Endothelial cell (in vitro differentiated cells): ENCODE data around the gene HSPB7. TPM values are rescaled to one million over a fixed set of nuclear protein-coding genes. Genes with fewer than 3 reads are reported as not detected.
"Not testable (repeated sequence)": the region's sequence is repeated elsewhere in the genome, so short reads cannot be mapped to it uniquely, and the experiment has no call there.

Source experiments
- DNase-seq: peaks from one replicate; pipeline ENCODE4 v3.0.0; 2021; ENCODE audit warnings: low spot score
- H3K27ac Mint-ChIP-seq: one replicate; pipeline ENCODE4 v1.8.0; 2021; ENCODE audit warnings: mixed read lengths, inconsistent platforms; ENCODE audit not compliant: unreplicated experiment
- H3K27me3 Mint-ChIP-seq: one replicate; pipeline ENCODE4 v1.8.0; 2021; ENCODE audit warnings: mild to moderate bottlenecking, moderate library complexity, mixed read lengths, inconsistent platforms; ENCODE audit not compliant: unreplicated experiment
- H3K36me3 Mint-ChIP-seq: one replicate; pipeline ENCODE4 v1.8.0; 2021; ENCODE audit warnings: mild to moderate bottlenecking, low read depth, mixed read lengths, inconsistent platforms; ENCODE audit not compliant: unreplicated experiment
- H3K4me1 Mint-ChIP-seq: one replicate; pipeline ENCODE4 v1.8.0; 2021; ENCODE audit warnings: mild to moderate bottlenecking, mixed read lengths, inconsistent platforms; ENCODE audit not compliant: unreplicated experiment
- H3K4me3 Mint-ChIP-seq: one replicate; pipeline ENCODE4 v1.8.0; 2021; ENCODE audit warnings: mild to moderate bottlenecking, mixed read lengths, inconsistent platforms; ENCODE audit not compliant: unreplicated experiment
- H3K9me3 Mint-ChIP-seq: one replicate; pipeline ENCODE4 v1.8.0; 2021; ENCODE audit warnings: mixed read lengths, inconsistent platforms; ENCODE audit not compliant: unreplicated experiment
- total RNA-seq: library from RNA; stranded (reverse); fragmentation: NEBNext Ultra II Directional; extraction: Animal tissue kit (Norgen Biotek cat#: 25700); gene quantifications from one replicate; pipeline ENCODE4 v1.2.1, GENCODE V29; 2021; ENCODE audit not compliant: unreplicated experiment
- TF ChIP-seq, protein P1 (sequence below): fragments of 200-600 bp; sonication (generic); IDR thresholded peaks from one replicate; pipeline ENCODE4 v1.5.0; 2021; ENCODE audit warnings: antibody characterized with exemption; ENCODE audit not compliant: unreplicated experiment

HSPB7 gene
- total RNA-seq, 1 donor from 2014 or later = not detected

DNA sequence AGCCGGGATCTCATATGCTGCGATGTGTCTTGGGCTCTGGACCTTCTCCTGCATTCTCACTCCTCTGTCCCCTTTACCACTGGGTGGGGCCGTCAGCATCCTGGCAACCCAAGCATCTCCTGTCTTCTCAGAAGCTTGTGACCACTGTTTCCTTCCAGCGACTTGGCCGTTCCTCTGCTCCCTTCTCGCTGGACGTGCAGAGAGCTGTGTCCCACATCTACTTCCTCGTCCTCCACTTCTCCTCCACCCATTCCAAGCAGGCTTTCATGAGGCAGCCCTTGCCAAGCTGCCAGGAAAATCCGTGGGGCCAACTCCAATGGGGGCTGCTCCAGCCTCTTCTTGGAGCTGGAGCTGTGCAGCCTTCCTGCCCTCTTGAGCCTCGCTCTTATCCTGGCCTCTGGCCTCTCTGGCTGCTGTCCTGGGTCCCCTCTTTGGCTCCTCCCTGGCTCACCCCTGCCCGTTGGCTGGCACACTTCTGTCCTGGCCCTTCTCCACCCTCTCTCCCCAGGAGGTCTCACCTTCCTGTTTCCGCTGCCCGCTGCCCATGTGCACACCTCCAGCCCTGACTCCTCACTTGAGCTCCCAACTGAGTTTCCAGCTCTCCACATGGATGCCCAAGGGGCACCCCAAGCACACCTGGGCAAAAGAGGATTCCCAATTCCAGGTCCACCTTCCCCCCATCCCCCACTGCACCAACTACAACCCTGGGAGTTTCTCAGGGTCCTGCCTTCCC lies 46.9 kb upstream of the HSPB7 start:
- no peak overlapping the region for H3K4me3 Mint-ChIP-seq
- peaks cover 23% of the 10 kb centered on the region for H3K4me1 Mint-ChIP-seq
- no peaks in the 10 kb centered on the region for H3K36me3 Mint-ChIP-seq
- no peaks in the 10 kb centered on the region for H3K9me3 Mint-ChIP-seq
- no peak for DNase-seq
- TF ChIP-seq, protein P1, sequence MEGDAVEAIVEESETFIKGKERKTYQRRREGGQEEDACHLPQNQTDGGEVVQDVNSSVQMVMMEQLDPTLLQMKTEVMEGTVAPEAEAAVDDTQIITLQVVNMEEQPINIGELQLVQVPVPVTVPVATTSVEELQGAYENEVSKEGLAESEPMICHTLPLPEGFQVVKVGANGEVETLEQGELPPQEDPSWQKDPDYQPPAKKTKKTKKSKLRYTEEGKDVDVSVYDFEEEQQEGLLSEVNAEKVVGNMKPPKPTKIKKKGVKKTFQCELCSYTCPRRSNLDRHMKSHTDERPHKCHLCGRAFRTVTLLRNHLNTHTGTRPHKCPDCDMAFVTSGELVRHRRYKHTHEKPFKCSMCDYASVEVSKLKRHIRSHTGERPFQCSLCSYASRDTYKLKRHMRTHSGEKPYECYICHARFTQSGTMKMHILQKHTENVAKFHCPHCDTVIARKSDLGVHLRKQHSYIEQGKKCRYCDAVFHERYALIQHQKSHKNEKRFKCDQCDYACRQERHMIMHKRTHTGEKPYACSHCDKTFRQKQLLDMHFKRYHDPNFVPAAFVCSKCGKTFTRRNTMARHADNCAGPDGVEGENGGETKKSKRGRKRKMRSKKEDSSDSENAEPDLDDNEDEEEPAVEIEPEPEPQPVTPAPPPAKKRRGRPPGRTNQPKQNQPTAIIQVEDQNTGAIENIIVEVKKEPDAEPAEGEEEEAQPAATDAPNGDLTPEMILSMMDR = no peak
- H3K27me3 Mint-ChIP-seq = peaks cover 24% of the 10 kb centered on the region
- no peak overlapping the region for H3K27ac Mint-ChIP-seq

DNA sequence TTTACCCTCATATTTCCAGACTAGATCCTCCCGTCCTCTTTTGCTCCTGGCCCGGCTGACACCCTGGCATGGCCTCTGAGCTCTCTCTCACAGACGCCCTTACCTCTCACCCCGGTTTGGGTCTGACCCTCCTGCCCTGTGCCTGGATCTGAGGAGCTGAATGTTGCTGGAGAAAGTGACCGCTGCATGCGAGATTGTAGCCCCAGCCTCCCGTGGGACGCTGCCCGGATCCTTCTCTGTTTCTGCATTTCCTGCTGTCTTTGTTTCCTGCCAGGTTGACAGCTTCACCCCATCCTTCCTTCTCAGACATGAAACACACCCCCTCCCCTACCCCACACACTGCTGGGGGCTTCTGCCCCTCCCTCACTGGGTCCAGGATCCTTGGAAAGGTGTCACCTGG lies 46.1 kb upstream of the HSPB7 start:
- Mint-ChIP-seq H3K9me3 (no peaks in the 10 kb centered on the region), H3K27me3 (peaks cover 22% of the 10 kb centered on the region), H3K27ac (peak overlapping the region; percentile 44), H3K4me3 (peak overlapping the region; percentile 22), H3K4me1 (peaks cover 23% of the 10 kb centered on the region), H3K36me3 (no peaks in the 10 kb centered on the region)
- DNase-seq = no peak
- TF ChIP-seq, protein P1 = no peak

DNA sequence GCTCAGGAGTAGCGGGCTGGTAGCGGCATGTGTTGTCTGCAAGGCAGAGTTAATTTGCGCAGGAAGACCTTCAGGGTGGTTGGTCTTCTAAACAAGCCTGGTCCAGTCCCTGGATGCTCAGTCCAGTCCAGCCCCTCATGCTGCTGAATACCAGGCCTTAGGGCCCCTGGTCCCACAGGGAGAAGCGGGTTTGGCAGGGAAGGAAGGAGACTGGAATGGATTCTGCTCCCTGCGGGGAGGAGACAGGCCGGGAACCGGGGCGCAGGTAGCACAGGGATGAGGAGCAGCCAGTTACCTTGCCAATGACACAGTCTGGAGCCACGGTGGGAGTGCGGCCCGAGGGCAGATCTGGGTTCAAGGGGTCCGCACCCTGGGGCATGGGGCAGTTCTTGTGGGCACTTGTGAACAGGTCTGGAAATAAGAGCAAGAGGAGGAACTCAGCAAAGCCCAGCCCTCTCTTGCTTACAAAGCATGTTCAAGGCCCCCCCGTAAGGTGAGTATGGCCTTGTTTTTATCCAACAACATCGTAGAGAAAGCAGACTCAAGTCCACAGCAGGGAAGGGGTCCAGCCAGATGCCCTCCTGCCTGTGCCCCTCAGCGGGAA lies 45.5 kb upstream of the HSPB7 start:
- no peak for DNase-seq
- H3K4me3 Mint-ChIP-seq = no peak overlapping the region
- peaks cover 23% of the 10 kb centered on the region for H3K4me1 Mint-ChIP-seq
- H3K36me3 Mint-ChIP-seq = no peaks in the 10 kb centered on the region
- peaks cover 19% of the 10 kb centered on the region for H3K27me3 Mint-ChIP-seq
- H3K9me3 Mint-ChIP-seq = no peaks in the 10 kb centered on the region
- TF ChIP-seq, protein P1 = no peak
- no peak overlapping the region for H3K27ac Mint-ChIP-seq

GRCh38 chr1:16062687-16063075 lies 44.8 kb upstream of the HSPB7 start:
- H3K9me3 Mint-ChIP-seq, H3K4me3 Mint-ChIP-seq, H3K36me3 Mint-ChIP-seq, H3K27ac Mint-ChIP-seq, DNase-seq: not testable (repeated sequence)
- Mint-ChIP-seq H3K4me1 (peaks cover 23% of the 10 kb centered on the region), H3K27me3 (peaks cover 19% of the 10 kb centered on the region)

- H3K36me3 Mint-ChIP-seq, DNase-seq, H3K27ac Mint-ChIP-seq, H3K4me3 Mint-ChIP-seq, H3K9me3 Mint-ChIP-seq: not testable (repeated sequence)
- Mint-ChIP-seq H3K4me1 (peaks cover 23% of the 10 kb centered on the region), H3K27me3 (peaks cover 22% of the 10 kb centered on the region)
Observed at GRCh38 chr1:16061989-16062686, 44.3 kb upstream of the HSPB7 start.
